IPS DF 6.9 (cell line): ENCODE results near the gene FUT6.
"Not testable (repeated sequence)": the region's sequence is repeated elsewhere in the genome, so short reads cannot be mapped to it uniquely, and the experiment has no call there.

Source experiments
- DNase-seq: peaks from one replicate; pipeline ENCODE4 v3.0.0-alpha.2; 2013; ENCODE audit warnings: low read depth, low spot score
- H3K27ac ChIP-seq: one replicate; pipeline ENCODE4 v1.5.1; 2013; ENCODE audit warnings: low read length, control low read depth
- H3K27me3 ChIP-seq: 2 replicates; pipeline ENCODE4 v1.6.1; 2013; ENCODE audit warnings: mild to moderate bottlenecking, low read length; ENCODE audit not compliant: control insufficient read depth, insufficient read depth
- H3K36me3 ChIP-seq: 2 replicates; pipeline ENCODE4 v1.6.1; 2013; ENCODE audit warnings: low read length; ENCODE audit not compliant: control insufficient read depth, insufficient read depth
- H3K4me1 ChIP-seq: 2 replicates; pipeline ENCODE4 v1.6.1; 2013; ENCODE audit warnings: low read length; ENCODE audit not compliant: control insufficient read depth, insufficient read depth
- H3K4me3 ChIP-seq: 2 replicates; pipeline ENCODE4 v1.5.1; 2013; ENCODE audit warnings: mild to moderate bottlenecking, low read length
- H3K9me3 ChIP-seq: 2 replicates; pipeline ENCODE4 v1.6.1; 2013; ENCODE audit warnings: low read length, inconsistent platforms; ENCODE audit not compliant: control insufficient read depth, insufficient read depth
- WGBS: extraction: QIAGEN DNeasy Blood & Tissue Kit; methylation state at CpG from one replicate; pipeline ENCODE4 v1.1.7; 2013; ENCODE audit warnings: mixed read lengths, missing lambda C conversion rate; ENCODE audit not compliant: insufficient read length, insufficient coverage; 5-methylcytosine and 5-hydroxymethylcytosine counted together

FUT6 gene, protein sequence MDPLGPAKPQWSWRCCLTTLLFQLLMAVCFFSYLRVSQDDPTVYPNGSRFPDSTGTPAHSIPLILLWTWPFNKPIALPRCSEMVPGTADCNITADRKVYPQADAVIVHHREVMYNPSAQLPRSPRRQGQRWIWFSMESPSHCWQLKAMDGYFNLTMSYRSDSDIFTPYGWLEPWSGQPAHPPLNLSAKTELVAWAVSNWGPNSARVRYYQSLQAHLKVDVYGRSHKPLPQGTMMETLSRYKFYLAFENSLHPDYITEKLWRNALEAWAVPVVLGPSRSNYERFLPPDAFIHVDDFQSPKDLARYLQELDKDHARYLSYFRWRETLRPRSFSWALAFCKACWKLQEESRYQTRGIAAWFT

DNA sequence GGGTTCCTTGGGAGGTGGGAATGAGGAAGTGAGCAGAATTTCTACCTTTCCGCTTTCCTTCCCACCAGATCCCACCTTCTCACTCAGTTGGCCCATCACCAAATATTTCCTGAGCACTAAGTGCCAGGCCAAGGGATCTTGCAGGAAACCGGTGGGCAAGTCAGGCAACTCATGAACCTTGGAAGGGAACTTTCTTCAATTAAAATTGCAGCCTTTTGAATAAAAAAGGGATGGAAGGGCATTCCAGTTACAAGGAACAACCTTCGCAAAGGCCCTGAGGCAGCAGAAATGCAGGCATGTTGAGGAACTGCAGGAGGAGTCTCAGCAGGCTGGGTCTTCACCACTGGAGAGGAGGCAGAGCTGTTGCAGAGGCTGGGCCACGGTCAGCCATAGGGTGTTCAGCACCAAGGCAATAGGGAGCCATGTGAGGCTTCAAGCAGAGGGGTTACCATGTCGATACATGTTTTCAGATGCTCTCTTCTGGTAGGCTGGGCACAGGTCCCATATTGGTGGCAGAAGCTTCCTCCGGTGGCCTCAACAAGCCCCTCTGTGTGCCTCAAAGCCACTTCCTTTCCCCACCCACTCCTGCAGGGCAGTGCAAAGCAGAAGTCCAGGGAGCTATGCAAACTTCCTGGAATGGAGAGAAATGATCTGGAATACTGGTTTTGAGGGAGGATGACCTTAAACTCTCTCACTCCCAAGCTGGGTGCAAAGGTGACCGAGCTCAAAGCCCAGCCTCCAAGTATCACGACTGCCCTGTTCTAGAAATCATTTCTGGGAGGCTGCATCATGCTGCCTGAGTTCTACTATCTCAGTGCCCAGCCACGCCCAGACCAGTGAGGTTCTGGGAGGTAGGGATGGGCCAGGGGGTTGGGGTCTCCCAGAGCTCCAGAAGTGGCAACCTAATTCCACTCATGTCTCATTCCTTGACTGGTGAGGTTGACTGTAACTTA, at the start of gene FUT6:
Gene FUT6, minus strand, starts transcription at position 638 of the 953 bp plus-strand sequence. CDS start 7,135 bp downstream, outside the sequence.
- H3K4me3 ChIP-seq = no peak within 1 kb of the TSS
- DNase-seq = no peak
- H3K27me3 ChIP-seq = no peaks in the 10 kb centered on the region
- no CpG with 5 or more reads among the region's 9 CpGs for WGBS
- H3K36me3 ChIP-seq = no peaks in the 10 kb centered on the region
- H3K9me3 ChIP-seq = no peaks in the 10 kb centered on the region
- H3K4me1 ChIP-seq = no peaks in the 10 kb centered on the region
- H3K27ac ChIP-seq = no peak within 1 kb of the TSS

DNA sequence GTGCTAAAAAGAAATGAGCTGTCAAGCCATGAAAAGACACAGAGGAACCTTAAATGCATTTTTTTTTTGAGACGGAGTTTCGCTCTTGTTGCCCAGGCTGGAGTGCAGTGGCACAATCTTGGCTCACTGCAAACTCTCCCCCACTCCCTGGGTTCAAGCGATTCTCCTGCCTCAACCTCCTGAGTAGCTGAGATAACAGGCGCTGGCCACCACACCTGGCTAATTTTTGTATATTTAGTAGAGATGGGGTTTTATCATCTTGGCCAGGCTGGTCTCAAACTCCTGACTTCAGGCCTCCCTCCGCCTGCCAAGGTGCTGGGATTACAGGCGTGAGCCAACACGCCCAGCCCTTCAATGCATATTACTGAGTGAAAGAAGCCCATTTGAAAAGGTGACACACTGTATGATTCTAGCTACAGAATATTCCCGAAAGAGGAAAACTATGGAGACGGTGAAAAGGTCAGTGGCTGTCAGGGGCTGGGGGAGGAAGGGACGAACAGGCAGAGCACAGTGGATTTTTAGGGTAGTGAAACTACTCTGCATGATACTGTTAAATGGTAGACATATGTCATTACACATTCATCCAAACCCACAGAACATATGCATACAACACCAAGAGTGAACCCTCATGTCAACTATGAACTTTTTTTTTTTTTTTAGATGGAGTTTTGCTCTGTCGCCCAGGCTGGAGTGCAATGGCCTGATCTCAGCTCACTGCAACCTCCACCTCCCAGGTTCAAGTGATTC, 44.7 kb upstream of the FUT6 start:
- H3K27ac ChIP-seq, H3K9me3 ChIP-seq, H3K36me3 ChIP-seq, H3K27me3 ChIP-seq, DNase-seq, H3K4me1 ChIP-seq, H3K4me3 ChIP-seq: not testable (repeated sequence)
- WGBS = no CpG with 5 or more reads among the region's 11 CpGs

DNA sequence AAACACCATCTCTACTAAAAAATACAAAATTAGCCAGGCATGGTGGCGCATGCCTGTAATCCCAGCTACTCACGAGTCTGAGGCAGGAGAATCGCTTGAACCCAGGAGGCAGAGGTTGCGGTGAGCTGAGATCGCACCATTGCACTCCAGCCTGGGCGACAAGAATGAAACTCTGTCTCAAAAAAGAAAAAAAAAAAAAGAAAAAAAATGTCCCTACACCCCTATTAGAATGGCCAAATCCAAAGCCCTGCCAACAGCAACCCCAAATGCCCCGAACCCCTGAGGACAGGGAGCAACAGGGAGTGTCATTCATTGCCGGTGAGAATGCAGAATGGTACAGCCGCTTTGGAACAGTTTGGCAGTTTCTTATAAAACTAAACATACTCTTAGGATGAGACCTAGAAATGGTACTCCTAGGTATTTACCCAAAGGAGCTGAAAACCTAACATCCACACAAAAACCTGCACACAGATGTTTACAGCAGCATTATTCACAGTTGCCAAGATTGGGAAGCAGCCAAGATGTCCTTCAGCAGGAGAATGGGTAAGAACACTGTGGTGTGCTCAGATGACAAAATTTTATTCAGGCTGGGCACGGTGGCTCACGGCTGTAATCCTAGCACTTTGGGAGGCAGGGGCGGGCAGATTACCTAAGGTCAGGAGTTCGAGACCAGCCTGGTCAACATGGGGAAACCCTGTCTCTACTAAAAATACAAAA, 43.8 kb upstream of the FUT6 start:
- not testable (repeated sequence) for H3K4me1 ChIP-seq, H3K27ac ChIP-seq, DNase-seq, H3K27me3 ChIP-seq, H3K36me3 ChIP-seq, H3K4me3 ChIP-seq, H3K9me3 ChIP-seq
- no CpG with 5 or more reads among the region's 13 CpGs for WGBS

DNA sequence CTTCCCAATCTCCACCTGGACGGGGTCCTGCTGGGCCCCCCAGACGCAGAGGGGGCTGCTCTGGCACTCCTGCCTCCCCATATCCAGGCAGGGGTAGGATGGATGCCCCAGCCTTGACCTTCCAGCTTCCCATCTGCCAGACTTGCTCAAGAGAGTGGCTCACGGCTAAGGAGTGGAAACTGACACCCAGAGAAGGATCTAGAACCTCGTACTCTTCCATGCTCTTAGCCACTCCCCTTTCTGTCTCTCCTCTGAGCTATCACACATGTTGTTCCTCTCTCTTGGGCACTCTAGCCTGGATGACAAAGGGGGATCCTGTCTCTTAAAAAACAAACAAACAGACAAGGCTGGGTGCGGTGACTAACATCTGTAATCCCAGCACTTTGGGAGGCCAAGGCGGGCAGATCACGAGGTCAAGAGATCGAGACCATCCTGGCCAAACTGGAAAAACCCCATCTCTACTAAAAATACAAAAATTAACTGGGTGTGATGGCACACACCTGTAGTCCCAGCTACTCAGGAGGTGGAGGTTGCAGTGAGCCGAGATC, 43.0 kb upstream of the FUT6 start:
- Histone ChIP-seq H3K9me3 (no peaks in the 10 kb centered on the region), H3K4me1 (no peaks in the 10 kb centered on the region), H3K27ac (no peak overlapping the region), H3K4me3 (no peak overlapping the region), H3K36me3 (no peaks in the 10 kb centered on the region; the same call in 1 of the 2 replicates), H3K27me3 (no peaks in the 10 kb centered on the region)
- WGBS = no CpG with 5 or more reads among the region's 9 CpGs
- no peak for DNase-seq

DNA sequence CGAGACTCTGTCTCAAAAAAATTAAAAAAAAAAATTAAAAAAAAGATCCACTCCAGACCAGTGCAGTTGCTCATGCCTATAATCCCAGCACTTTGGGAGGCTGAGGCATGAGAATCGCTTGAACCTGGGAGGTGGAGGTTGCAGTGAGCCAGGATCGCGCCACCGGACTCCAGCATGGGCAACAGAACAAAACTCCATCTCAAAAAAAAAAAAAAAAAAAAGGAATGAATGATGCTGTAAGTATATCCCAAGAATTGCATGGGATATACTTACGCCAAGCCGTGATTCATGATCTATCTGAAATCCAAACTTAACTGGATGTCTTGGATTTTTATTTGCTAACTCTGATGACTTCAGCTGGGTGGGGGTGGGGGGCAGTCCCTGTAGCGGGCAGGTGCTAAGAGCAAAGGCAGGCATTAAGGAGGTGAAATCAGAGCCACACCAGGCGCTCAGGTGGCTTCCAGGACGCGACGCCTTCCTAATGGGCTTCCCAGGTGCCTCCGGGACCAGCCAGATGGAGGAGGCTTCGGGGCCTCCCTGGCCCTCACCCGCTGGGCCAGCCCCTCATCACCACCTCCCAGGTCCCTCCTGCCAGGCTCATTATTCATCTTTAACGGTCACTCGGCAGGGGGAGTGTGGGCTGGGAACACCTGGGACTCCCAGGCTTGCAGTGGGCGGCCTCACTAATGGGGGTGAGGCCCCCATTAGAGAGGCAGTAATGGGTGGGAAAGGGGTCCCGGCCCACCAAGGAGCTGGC, 42.2 kb upstream of the FUT6 start:
- no peak for DNase-seq
- no peak overlapping the region for H3K27ac ChIP-seq
- WGBS = no CpG with 5 or more reads among the region's 19 CpGs
- no peaks in the 10 kb centered on the region; the same call in 1 of the 2 replicates for H3K36me3 ChIP-seq
- H3K27me3 ChIP-seq = no peaks in the 10 kb centered on the region
- H3K9me3 ChIP-seq = no peaks in the 10 kb centered on the region
- no peaks in the 10 kb centered on the region for H3K4me1 ChIP-seq
- H3K4me3 ChIP-seq = no peak overlapping the region

DNA sequence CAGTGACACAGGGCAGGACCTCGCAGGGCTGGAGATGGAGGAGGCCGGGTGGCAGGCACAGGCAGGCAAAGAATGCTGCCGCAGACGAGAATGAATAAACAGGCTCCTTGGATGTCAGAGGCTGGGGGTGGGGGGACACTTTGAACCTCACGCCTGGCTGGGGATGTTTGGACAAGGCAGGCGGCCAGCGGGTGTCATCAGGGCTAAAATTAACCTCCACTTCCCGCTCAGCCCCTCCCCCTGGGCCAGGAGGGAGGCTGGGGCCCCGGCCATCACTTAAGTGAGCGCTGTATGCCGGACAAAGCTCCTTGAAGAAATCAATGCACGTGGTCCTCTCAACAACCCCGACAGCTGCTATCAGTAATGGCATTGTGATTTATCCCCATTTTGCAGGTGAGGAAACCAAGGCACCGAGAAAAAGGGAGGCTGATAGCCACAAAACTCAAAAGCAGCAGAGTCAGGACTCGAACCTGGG, 41.1 kb upstream of the FUT6 start:
- no peaks in the 10 kb centered on the region for H3K9me3 ChIP-seq
- no peak overlapping the region for H3K4me3 ChIP-seq
- WGBS = no CpG with 5 or more reads among the region's 15 CpGs
- H3K27ac ChIP-seq = no peak overlapping the region
- no peak for DNase-seq
- no peaks in the 10 kb centered on the region for H3K27me3 ChIP-seq
- no peaks in the 10 kb centered on the region for H3K4me1 ChIP-seq
- H3K36me3 ChIP-seq = no peaks in the 10 kb centered on the region

DNA sequence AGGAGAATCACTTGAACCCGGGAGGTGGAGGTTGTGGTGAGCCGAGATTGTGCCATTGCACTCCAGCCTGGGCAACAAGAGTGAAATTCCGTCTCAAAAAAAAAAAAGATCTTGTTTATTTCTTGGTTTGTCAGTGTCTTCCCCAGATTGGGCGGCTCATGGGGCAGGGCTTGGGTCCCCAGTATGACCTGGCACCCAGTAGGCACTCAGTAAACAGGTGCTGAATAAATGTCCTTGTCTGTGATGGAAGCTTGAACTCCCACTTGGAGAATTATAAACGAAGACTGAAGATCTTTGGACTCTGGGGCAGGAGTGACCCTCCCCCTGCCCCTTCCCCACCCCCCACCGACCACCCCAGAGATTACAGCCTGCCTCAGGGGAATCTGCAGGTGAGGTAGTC, 40.7 kb upstream of the FUT6 start:
- Histone ChIP-seq H3K9me3 (no peaks in the 10 kb centered on the region), H3K4me3 (no peak overlapping the region), H3K27ac (no peak overlapping the region), H3K27me3 (no peaks in the 10 kb centered on the region), H3K4me1 (no peaks in the 10 kb centered on the region), H3K36me3 (no peaks in the 10 kb centered on the region)
- DNase-seq = no peak
- WGBS = no CpG with 5 or more reads among the region's 6 CpGs

DNA sequence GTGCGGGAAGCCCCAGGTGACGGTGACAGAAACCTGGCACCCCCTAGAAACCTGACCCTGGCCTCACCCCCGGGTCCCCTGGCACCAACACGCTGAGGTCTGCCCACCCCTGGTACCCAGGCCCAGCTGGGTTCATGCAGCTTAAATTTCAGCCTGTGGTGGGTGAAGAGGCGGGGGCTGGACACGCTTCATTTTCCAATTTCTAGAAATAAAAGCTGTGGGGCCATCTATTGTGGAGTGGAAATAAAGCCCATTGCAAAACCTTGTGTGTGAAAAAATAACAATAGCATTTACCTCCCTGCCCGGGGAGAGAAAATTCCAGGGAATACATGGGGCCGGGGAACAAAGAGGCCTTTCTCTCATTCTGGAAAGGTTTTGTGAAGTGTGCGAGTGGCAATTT, 38.4 kb upstream of the FUT6 start:
- H3K27me3 ChIP-seq = no peaks in the 10 kb centered on the region
- no peaks in the 10 kb centered on the region for H3K36me3 ChIP-seq
- no peaks in the 10 kb centered on the region for H3K4me1 ChIP-seq
- no peak overlapping the region for H3K27ac ChIP-seq
- H3K4me3 ChIP-seq = no peak overlapping the region
- no peaks in the 10 kb centered on the region for H3K9me3 ChIP-seq
- DNase-seq = no peak
- no CpG with 5 or more reads among the region's 9 CpGs for WGBS

DNA sequence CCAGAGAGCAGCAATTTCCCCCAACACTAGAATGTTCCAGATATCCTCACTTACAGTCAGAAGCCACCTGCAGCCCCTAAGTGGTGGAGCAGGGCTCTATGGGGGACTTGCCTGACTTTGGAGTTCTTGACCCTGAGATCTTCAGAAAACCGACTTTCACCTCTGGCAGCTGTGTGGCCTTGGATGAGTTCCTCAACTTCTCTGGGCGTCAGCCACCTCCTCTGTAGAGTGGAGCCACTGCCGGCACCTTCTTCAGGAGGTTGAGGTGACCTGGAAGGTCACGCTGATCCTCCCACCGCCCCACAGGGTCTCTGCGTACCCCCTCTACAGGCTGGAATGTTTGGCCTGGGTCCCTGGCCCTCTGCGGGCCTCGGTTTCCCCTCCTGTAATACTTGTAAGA, 37.9 kb upstream of the FUT6 start:
- H3K27ac ChIP-seq = no peak overlapping the region
- no peaks in the 10 kb centered on the region for H3K9me3 ChIP-seq
- no CpG with 5 or more reads among the region's 8 CpGs for WGBS
- no peak for DNase-seq
- H3K4me1 ChIP-seq = no peaks in the 10 kb centered on the region
- H3K27me3 ChIP-seq = no peaks in the 10 kb centered on the region
- H3K4me3 ChIP-seq = no peak overlapping the region
- no peaks in the 10 kb centered on the region for H3K36me3 ChIP-seq
